Trophoblast cell (in vitro differentiated cells and primary cell): ENCODE measurements around the gene SLC6A1.

Experiments used
- DNase-seq, 2 donors: peaks; one replicate each; pipeline ENCODE4 v3.0.0-alpha.2; 2016
- H2AFZ ChIP-seq: 2 replicates; pipeline ENCODE4 v1.6.1; 2013; ENCODE audit warnings: low read length, moderate library complexity, mild to moderate bottlenecking; ENCODE audit not compliant: insufficient read depth, poor library complexity
- H2AK5ac ChIP-seq: 2 replicates; pipeline ENCODE4 v1.6.1; 2013; ENCODE audit warnings: mild to moderate bottlenecking, low read length
- H2BK120ac ChIP-seq: 2 replicates; pipeline ENCODE4 v1.6.1; 2013; ENCODE audit warnings: low read length, mild to moderate bottlenecking, moderate library complexity; ENCODE audit not compliant: insufficient read depth, poor library complexity
- H2BK12ac ChIP-seq: 2 replicates; pipeline ENCODE4 v1.6.1; 2013; ENCODE audit warnings: mild to moderate bottlenecking, low read length, moderate library complexity
- H2BK5ac ChIP-seq: 2 replicates; pipeline ENCODE4 v1.6.1; 2013; ENCODE audit warnings: low read length, low read depth, moderate library complexity, mild to moderate bottlenecking; ENCODE audit not compliant: poor library complexity
- H3K14ac ChIP-seq: 2 replicates; pipeline ENCODE4 v1.6.1; 2013; ENCODE audit warnings: mild to moderate bottlenecking, low read length
- H3K18ac ChIP-seq: 2 replicates; pipeline ENCODE4 v1.6.1; 2013; ENCODE audit warnings: mild to moderate bottlenecking, low read length
- H3K23ac ChIP-seq: 2 replicates; pipeline ENCODE4 v1.6.1; 2013; ENCODE audit warnings: low read length
- H3K27ac ChIP-seq: 2 replicates; pipeline ENCODE4 v1.5.1; 2013; ENCODE audit warnings: low read depth, mild to moderate bottlenecking, inconsistent platforms, low read length, moderate library complexity
- H3K27me3 ChIP-seq: 2 replicates; pipeline ENCODE4 v1.6.1; 2013; ENCODE audit warnings: inconsistent platforms, mild to moderate bottlenecking, low read length, moderate library complexity; ENCODE audit not compliant: insufficient read depth
- H3K36me3 ChIP-seq, 2 experiments: 1 replicate in 1 of 2; 2 replicates in 1 of 2; pipeline ENCODE4 v1.6.1; 2013; ENCODE audit warnings: low read length in 2 of 2, mild to moderate bottlenecking in 2 of 2, moderate library complexity in 1 of 2; ENCODE audit not compliant: insufficient read depth in 2 of 2, control insufficient read depth in 1 of 2
- H3K4ac ChIP-seq: 2 replicates; pipeline ENCODE4 v1.6.1; 2013; ENCODE audit warnings: low read depth, mild to moderate bottlenecking, low read length, moderate library complexity
- H3K4me1 ChIP-seq, 2 experiments: 1 replicate in 1 of 2; 2 replicates in 1 of 2; pipeline ENCODE4 v1.6.1; 2013; ENCODE audit warnings: low read length in 2 of 2, mild to moderate bottlenecking in 2 of 2, moderate library complexity in 1 of 2; ENCODE audit not compliant: insufficient read depth in 2 of 2, control insufficient read depth in 1 of 2
- H3K4me2 ChIP-seq: 2 replicates; pipeline ENCODE4 v1.6.1; 2013; ENCODE audit warnings: inconsistent platforms, mild to moderate bottlenecking, low read length, moderate library complexity
- H3K4me3 ChIP-seq: 2 replicates; pipeline ENCODE4 v1.5.1; 2013; ENCODE audit warnings: mild to moderate bottlenecking, low read depth, low read length, inconsistent platforms
- H3K79me1 ChIP-seq: one replicate; pipeline ENCODE4 v1.6.1; 2013; ENCODE audit warnings: low read length
- H3K79me2 ChIP-seq: 2 replicates; pipeline ENCODE4 v1.6.1; 2013; ENCODE audit warnings: low read length, mild to moderate bottlenecking; ENCODE audit not compliant: control insufficient read depth, insufficient read depth, poor library complexity
- H3K9ac ChIP-seq: 2 replicates; pipeline ENCODE4 v1.6.1; 2013; ENCODE audit warnings: mild to moderate bottlenecking, low read length
- H3K9me3 ChIP-seq: 2 replicates; pipeline ENCODE4 v1.6.1; 2013; ENCODE audit warnings: low read depth, mild to moderate bottlenecking, control low read depth, inconsistent platforms, low read length; ENCODE audit not compliant: insufficient read depth
- H4K12ac ChIP-seq: 2 replicates; pipeline ENCODE4 v1.6.1; 2013; ENCODE audit warnings: low read depth, mild to moderate bottlenecking, low read length, moderate library complexity
- H4K8ac ChIP-seq: 2 replicates; pipeline ENCODE4 v1.6.1; 2013; ENCODE audit warnings: low read depth, mild to moderate bottlenecking, low read length, moderate library complexity
- H4K91ac ChIP-seq: one replicate; pipeline ENCODE4 v1.6.1; 2013; ENCODE audit warnings: low read depth, mild to moderate bottlenecking, low read length, moderate library complexity
- WGBS: extraction: QIAGEN DNeasy Blood & Tissue Kit; methylation state at CpG from one replicate; pipeline ENCODE4 v1.1.7; 2013; ENCODE audit warnings: missing lambda C conversion rate; ENCODE audit not compliant: insufficient read length, insufficient coverage; ENCODE audit errors: extremely low coverage; 5-methylcytosine and 5-hydroxymethylcytosine counted together

Gene SLC6A1

GRCh38 chr3:11088066-11088465 is 95.5 kb downstream of the SLC6A1 start:
- Histone ChIP-seq H2BK120ac (no peak overlapping the region), H3K27me3 (no peaks in the 10 kb centered on the region), H2AK5ac (no peak overlapping the region), H3K36me3 (no peaks in the 10 kb centered on the region), H3K79me2 (no peaks in the 10 kb centered on the region), H3K18ac (no peak overlapping the region), H3K79me1 (no peaks in the 10 kb centered on the region), H3K23ac (no peak overlapping the region), H3K4ac (no peak overlapping the region), H3K4me3 (no peak overlapping the region), H4K12ac (no peak overlapping the region), H3K9me3 (no peaks in the 10 kb centered on the region), H3K27ac (no peak overlapping the region), H4K91ac (no peak overlapping the region), H2BK5ac (no peak overlapping the region), H3K4me1 (peaks cover 0 to 9% of the 10 kb centered on the region in 2 experiments), H3K9ac (no peak overlapping the region), H3K4me2 (no peak overlapping the region), H4K8ac (no peak overlapping the region), H3K14ac (no peak overlapping the region), H2AFZ (no peak overlapping the region), H2BK12ac (no peak overlapping the region)
- WGBS, result no CpG with 5 or more reads among the region's 4 CpGs
- no peak for DNase-seq

- H3K9me3 ChIP-seq, result peaks cover 2% of the 10 kb centered on the region
- no peak overlapping the region for H3K4me2 ChIP-seq
- no peak overlapping the region for H2BK12ac ChIP-seq
- no peak overlapping the region for H3K18ac ChIP-seq
- no peak overlapping the region for H2BK5ac ChIP-seq
- DNase-seq, result no peak
- no peak overlapping the region for H4K12ac ChIP-seq
- H3K4me1 ChIP-seq, result peaks cover 0 to 9% of the 10 kb centered on the region in 2 experiments
- no peaks in the 10 kb centered on the region for H3K79me2 ChIP-seq
- no peak overlapping the region for H2AK5ac ChIP-seq
- no peaks in the 10 kb centered on the region for H3K27me3 ChIP-seq
- no peak overlapping the region for H2BK120ac ChIP-seq
- H3K36me3 ChIP-seq, result no peaks in the 10 kb centered on the region
- no peak overlapping the region for H3K9ac ChIP-seq
- no CpG with 5 or more reads among the region's 4 CpGs for WGBS
- H4K91ac ChIP-seq, result no peak overlapping the region
- no peaks in the 10 kb centered on the region for H3K79me1 ChIP-seq
- H4K8ac ChIP-seq, result no peak overlapping the region
- no peak overlapping the region for H3K14ac ChIP-seq
- H3K4me3 ChIP-seq, result no peak overlapping the region
- H3K4ac ChIP-seq, result no peak overlapping the region
- H2AFZ ChIP-seq, result no peak overlapping the region
- H3K23ac ChIP-seq, result no peak overlapping the region
- H3K27ac ChIP-seq, result no peak overlapping the region
Measured at GRCh38 chr3:11088831-11089230, 96.3 kb downstream of the SLC6A1 start.
